ENCODE data around the gene SLC7A5.
"Not testable (repeated sequence)": the region's sequence is repeated elsewhere in the genome, so short reads cannot be mapped to it uniquely, and the experiment has no call there.

Gene SLC7A5

DNA sequence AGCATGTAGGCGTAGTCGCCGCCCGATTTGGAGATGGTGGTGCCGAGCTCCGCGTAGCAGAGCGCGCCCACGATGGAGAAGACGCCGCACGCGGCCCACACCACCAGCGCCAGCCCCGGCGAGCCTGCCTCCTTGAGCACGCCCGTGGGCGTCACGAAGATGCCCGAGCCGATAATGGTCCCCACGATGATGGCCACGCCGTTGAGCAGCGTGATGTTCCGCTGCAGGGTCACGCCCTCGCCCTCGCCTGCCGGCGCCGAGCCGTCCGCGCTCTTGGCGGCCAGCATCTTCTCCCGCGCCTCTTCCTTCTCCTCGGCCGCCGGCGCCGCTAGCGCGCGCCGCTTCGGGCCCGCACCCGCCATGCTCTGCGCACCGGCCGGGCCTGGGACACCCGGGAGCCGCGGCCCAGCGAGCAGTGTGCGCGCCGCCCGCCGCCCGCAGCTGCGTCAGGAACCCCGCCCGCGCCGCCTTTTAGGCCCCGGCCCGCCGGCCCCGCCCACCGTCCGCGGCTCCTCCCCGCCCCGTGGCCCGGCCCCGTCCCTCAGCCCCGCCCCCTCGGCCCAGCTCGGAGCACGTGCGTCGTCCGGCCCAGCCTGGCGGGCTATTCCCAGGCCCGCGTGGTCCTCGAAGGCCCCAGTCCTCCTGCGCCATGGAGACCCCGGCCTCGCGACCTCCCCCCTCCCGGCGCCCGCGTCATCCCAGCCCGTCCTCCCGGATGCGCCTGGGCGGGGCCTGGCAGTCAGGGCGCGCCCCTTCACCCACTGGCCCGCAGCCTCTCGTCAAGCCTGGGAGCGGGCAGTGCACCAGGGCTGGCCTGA is at the start of gene SLC7A5:
SLC7A5 (minus strand) TSS at position 447 of the 818 bp plus-strand sequence; CDS start at position 362, 85 bp downstream.
- peak in 47 of 51 donors; percentile 17 to 85 (median 61) for DNase-seq

- peak in 24 of 51 donors; percentile 11 to 79 (median 29) for DNase-seq
These were observed 49.0 kb upstream of the SLC7A5 start for GRCh38 chr16:87918338-87918737.

DNA sequence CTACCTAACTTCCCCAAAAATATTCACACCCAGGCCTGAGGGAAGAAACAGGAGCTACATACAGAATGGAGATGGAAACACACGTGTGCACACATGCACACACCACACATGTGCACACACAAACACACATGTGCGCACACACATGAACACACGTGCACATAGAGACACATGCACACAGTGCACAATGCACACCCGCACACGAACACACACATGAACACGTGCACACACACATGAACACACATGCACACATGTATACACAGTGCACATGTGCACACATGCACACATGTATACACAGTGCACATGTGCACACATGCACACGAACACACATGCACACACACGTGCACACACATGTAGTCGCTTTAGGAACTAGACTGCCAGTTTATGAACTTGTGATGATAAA is 48.2 kb upstream of the SLC7A5 start:
- DNase-seq = no peak

DNA sequence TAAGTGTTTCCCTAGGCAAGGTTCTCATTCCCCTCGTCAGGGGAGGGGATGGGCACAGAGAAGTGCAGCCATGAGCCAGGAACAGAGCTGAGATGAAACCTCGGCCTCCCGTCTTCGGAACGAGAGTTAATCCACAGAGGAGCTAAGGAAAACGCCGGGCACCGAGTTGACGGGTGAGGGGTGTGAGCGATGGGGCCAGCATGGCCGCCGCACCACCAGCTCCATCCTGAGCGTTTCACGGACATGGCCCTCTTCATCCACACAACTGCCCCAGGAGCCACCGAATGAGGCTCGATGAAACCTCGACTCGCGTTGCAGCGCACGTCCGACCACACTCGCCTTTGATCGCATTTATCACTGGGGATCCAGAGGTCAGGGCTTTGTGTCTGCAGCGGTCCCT is 45.5 kb upstream of the SLC7A5 start:
- DNase-seq = no peak

- not testable (repeated sequence) for DNase-seq
These were observed 44.9 kb upstream of the SLC7A5 start for GRCh38 chr16:87914021-87914725.

DNA sequence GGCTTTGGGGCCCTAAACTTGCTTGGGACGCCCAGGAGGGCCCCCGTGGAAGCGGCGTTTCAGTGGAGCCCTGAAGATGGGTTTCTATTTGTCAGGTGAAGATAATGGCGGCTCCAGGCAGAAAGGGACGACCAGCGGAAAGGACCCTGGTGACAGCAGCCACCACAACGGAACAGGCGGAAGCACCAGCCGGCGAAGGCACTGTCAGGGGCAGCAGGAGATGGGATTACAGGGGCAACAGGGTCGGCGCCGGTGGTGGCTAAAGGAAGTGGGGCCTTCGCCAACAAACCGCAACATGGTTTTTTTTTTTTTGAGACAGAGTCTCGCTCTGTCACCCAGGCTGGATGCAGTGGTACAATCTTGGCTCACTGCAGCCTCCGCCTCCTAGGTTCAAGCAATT is 43.4 kb upstream of the SLC7A5 start:
- not testable (repeated sequence) for DNase-seq

DNA sequence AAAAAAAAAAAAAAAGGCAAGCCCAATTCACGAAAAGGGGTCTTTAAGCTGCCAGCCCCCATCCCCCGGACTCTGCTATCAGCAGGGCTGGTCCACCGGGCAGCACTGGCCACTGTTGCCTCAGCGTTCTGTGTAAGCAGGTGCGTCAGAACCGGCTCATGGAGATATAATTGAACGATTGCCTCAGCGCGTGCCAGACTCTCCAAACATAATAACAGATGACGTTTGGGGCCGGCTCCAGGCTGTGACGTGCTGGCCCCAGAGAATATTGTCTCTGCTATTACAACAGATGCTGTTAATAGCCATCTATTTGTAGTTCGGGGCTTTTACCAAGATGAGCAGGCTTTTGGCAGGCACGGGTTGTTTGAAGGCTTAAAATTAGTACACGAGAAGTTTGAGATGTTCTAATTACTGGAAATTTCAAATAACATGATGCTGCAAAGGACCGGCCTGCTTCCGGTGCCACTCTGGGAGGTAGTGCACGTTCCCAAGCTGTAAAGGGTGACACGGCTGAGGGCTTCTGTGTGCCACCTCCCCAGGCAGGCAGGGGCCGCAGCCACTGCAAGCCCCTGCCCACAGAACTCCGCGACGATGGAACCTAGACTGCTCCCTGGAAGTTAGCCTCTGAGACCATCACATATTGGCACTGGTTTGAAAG is 41.9 kb upstream of the SLC7A5 start:
- DNase-seq = peak in 7 of 51 donors; percentile 21 to 50 (median 32)

DNA sequence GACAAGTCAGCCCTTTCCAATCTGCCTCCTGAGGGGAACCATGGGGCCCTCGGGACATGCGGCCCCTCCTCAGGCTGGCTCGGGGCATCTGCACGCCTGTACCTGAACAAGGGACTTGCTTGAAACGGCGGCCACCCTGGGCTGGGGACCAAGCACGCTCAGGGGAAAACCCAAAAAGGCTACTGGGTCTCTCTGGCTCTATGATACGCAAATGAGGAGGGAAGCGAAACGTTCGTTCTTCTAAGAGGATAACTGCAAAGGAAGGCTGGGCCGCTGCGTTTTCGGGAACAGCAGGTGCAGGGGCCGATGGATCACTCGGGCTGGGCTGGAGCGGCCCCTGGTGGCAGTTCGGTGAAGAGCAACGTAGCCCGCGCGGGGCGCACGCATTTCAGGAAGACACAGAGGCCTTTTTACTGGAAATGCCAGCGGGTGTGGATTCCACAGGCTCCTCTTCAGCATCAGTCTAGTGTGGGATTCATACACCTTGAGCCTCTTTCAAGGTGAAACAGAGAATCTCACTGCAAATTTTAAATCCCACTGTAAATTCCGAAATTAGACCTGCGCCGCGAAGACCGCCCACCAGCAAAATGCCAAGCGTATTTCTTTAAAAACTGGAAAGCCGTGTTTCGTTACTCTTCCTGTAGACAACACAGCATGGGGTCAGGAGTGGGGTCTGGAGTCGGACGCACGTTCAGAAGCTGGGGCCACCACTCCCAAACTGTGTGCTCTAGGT is 40.1 kb upstream of the SLC7A5 start:
- peak in 45 of 51 donors; percentile 8 to 70 (median 39) for DNase-seq

- not testable (repeated sequence) for DNase-seq
These were observed 38.8 kb upstream of the SLC7A5 start for GRCh38 chr16:87908101-87908500.

GRCh38 chr16:87905521-87905920 is 36.2 kb upstream of the SLC7A5 start:
- DNase-seq = not testable (repeated sequence)

DNA sequence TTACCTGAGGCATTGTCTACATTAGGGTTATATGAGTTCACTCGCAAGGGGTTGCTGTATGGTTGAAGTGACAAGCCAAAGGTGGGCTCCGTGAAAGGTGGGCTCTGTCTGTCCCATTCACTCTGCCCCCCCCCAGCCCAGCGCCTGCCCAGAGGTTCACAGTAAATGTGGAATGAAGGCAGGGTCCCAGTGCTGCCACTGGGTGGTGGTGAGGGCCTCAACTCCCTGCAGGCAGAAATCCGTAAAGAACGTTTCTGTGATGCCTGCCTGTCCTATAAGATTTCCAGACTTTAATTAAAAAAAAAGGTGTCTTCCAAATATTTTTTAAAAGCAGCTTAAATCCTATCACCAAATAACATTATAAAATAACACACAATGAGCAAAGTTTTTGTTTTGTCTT is 35.7 kb upstream of the SLC7A5 start:
- DNase-seq = not testable (repeated sequence)

DNA sequence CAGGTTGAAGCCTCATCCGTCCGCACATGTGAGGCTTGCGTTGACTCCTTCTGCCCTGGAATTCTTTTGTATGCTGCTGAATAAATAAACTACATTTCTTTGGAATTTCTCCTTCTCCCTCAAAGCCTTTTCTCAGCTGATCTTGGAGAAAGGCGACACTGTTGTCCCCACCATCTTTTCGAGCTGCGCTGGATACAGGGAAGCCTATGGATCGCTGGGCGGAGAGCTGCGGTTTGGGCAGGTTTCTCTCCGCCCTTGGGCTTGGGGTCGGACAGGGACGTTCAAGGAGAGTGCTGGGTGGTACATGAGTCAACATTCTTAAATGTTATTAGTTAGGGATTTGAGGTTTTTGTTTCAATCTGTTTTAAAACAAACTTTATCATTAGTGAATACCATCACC is 31.2 kb upstream of the SLC7A5 start:
- DNase-seq = not testable (repeated sequence)

DNA sequence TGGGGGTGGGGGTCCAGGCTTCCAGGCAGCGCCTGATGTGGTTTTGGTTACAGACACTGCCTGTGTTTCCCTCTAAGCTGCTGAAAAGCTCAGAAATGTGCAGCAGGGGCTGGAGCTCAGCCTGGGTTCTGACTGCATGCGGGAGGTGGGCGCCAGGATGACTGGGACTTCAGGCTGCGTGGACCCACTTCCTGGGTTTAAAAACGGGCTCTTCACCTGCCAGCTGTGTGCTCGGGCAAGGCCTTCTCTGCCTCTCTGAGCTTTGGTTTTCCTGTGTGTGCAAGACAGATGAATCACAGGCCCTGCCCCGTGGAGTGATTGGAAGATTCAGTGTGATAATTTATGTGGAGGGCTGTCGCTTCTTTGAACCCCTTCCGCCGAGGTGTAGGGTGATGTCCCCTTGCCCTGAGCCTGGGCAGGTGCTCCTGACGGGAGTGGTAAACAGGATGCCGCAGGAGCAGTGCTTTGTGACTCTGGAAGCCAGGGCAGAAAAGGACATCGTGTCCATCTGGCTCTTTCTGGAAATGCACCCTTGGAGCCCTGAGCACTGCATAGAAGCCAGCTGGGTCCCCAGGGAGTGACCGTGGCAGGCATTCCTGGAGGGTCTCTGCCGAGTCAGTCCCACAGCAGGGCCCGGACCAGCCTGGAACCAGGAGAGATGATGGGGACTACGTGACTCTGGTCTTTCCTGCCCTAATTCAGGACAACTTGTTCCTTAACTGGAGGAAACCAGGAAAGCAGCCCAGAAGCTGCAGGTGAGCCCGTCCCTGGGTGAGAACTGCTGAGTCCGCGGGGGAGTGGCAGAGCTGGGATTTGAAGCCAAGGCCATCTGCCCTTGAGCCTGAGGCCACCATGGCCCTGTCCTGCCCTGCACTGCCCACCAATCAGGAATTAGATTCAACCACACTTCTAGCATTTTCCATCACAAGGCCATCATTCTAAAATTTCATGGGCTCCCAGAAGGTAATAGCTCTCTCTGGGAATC is 28.5 kb upstream of the SLC7A5 start:
- DNase-seq = no peak

DNA sequence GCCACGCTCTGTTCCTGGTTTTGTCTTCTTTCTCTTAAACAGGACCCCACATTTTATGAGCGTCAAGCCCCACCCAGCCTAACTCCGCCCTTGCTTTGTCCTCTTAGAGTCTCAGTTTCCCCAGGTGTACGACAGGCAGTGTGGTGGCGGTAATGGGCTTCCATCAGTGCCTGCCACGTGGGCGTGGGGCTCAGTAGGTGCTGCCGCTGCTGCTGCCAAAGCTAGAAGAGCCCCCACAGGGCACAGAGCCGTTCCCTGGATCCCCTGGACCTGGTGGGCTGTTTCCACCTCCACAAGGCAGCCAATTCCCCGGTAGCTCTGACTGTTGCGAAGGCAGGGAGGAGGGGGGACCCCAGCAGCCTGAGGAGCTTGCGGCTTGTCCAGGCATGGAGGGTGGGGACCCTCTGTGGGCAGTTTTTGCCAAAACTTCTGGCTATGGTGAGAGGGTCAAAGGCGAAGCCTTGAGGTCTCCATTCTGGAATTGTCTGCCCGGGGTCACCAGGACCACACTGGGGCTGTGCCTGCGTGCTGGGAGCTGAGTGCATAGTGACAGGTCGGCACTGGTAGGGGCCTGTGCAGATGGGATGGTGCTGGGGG is 27.7 kb upstream of the SLC7A5 start:
- not testable (repeated sequence) for DNase-seq

GRCh38 chr16:87896176-87896890 is 27.0 kb upstream of the SLC7A5 start:
- peak in 4 of 51 donors; percentile 5 to 62 (median 30) for DNase-seq

GRCh38 chr16:87895641-87896141 is 26.4 kb upstream of the SLC7A5 start:
- DNase-seq = peak in 17 of 51 donors; percentile 9 to 78 (median 25)

- DNase-seq = not testable (repeated sequence)
These were observed 24.7 kb upstream of the SLC7A5 start for GRCh38 chr16:87894005-87894404.

DNA sequence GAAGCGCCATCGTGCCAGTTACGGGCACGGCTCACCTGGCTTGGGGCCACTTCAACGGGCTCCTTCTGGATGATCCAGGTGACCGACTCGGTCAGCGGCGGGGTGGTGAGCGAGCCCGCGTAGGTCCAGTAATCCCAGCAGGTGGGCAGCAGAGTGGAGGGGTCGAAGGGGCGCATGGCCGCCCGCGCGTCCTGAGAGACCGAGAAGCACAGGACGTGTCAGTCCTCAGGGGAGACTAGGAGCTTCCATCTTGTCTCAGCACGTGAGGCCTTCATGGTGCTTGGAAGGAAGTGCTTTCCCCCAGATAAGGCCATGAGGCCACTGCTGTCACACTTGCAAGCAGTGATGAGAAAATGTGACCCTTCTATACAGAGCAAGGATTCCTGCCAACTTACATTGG is 22.5 kb upstream of the SLC7A5 start:
- DNase-seq = no peak

GRCh38 chr16:87889762-87890161 is 20.5 kb upstream of the SLC7A5 start:
- DNase-seq = not testable (repeated sequence)
